Middle frontal gyrus (tissue), 1 donor: Measurements from ENCODE around the gene GNRH2.
"Not testable (repeated sequence)": the region's sequence is repeated elsewhere in the genome, so short reads cannot be mapped to it uniquely, and the experiment has no call there.

Experiments
- DNase-seq: peaks from one replicate; pipeline ENCODE4 v3.0.0-alpha.2; 2015; ENCODE audit warnings: low spot score; ENCODE audit errors: extremely low spot score

Gene GNRH2

GRCh38 chr20:3072530-3073250, 29.3 kb downstream of the GNRH2 start:
- no peak for DNase-seq

DNA sequence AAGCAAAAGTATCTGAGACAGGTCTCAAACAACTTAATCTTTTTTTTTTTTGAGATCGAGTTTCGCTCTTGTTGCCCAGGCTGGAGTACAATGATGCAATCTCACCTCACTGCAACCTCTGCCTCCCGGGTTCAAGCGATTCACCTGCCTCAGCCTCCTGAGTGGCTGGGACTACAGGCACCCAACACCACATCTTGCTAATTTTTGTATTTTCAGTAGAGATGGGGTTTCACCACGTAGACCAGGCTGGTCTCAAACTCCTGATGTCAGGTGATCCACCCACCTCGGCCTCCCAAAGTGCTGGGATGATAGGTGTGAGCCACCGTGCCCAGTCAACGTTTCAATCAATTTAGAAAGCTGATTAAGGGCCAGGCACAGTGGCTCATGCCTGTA, 29.8 kb downstream of the GNRH2 start:
- DNase-seq, result not testable (repeated sequence)

- DNase-seq, result no peak
Measured at GRCh38 chr20:3074812-3075211, 31.4 kb downstream of the GNRH2 start.

GRCh38 chr20:3075315-3075714, 31.9 kb downstream of the GNRH2 start:
- DNase-seq, result not testable (repeated sequence)

GRCh38 chr20:3077618-3078134, 34.3 kb downstream of the GNRH2 start:
- DNase-seq, result no peak

DNA sequence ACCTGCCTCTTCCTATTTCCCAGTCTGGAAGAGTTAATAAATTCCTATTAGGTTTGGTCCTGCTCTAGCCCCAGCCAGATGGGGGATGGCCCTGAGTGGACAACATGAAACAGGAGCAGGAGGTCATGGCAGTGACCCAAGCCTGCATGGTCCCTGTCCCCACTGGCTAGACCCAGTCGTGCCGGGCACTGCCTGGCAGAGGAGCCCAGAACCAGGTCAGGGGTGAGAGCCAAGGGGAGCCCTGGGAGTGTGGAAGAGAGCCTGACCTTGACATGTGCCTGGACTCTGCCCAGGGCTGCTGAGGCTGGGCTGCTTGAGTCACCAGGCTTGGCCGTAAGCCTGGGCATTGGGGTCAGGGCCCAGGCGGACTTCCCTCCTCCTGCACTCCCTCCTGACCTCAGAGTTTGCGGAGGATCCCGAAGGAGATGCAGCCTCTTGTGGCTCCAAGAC, 37.5 kb downstream of the GNRH2 start:
- DNase-seq, result no peak

DNA sequence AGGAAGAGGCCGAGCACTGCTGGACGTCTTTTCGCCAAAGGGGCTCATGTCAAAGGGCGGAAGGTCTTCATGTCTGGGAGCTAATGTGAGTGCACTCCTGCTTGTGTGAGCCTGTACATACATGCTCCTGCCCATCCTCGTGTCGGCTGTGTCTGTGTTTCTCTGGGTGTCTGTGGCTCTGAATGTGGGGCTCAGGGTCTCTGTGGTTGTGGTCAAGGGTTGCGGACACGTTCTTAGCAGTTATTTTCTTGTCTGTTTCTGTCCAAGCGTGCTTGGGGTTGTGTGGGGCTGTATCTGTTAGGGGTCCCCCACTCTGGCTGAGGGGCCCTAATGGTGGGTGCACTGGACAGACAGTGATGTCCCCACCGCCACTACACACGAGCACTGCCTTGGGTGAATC, 38.2 kb downstream of the GNRH2 start:
- DNase-seq, result no peak

- DNase-seq, result no peak
Measured at GRCh38 chr20:3082306-3082951, 39.0 kb downstream of the GNRH2 start.

- no peak for DNase-seq
Measured at GRCh38 chr20:3082955-3083952, 39.8 kb downstream of the GNRH2 start.

DNA sequence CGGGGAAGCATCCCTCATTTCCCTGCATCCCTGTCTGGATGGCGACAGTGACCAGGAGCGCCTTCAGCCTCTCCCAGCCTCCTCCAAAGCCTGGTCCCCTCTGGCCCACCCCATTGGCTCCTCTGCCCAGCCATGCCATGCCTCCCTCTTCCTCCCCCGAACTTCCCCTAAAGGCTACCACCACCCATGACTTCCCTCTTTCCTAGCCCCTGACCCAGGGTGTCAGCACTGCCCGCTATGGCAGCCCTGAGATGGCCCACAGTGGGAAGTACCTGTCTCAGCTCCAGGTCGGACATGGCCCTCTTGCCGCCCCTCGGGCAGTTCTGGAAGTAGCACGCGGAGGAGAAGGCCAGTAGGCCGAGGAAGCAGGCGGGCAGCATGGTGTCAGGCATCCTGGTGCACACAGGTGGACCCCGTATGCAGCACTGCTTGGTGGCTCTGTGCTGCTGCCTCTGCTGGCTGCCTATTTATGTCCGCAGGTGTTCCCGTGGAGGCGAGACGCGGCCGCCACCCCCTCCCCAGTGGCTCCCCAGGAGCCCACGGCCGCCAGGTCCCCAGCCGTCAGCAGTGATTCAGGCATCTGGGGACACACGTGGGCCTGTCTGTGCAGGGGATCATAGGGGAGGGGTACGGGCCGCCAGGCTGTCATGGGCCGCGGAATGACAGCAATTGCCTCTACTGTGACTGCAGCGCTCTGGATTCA, 41.0 kb downstream of the GNRH2 start, which contains the start of gene AVP:
Gene AVP (minus strand): TSS at position 442 of the 703 bp plus-strand sequence. CDS start 50 bp downstream, at position 392.
- DNase-seq, result no peak

GRCh38 chr20:3084986-3085360, 41.6 kb downstream of the GNRH2 start:
- DNase-seq, result no peak

DNA sequence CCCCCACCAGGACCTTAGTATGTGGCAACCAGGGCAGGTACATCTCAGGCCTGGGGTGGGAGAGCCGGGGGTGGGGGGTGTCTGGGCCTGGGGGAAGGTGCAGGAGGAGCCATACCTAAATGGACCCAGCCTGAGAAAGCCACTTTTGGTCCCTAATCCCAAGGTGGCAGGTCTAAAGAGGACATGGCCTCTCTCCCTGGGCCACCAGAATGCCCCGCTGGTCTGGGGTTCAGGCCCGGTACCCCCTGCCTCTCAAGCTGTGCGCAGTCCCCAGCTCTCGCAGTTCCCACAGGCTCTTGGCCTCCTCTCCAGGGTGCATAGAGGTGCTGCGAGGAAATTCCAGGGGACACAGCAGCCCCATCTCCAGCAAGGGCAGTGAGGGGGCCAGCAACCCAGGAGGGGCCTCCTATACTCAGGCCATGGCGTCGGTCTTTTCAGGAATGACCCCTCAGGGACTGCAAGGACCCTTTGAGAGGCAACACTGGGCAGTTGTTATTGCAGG, 42.2 kb downstream of the GNRH2 start:
- no peak for DNase-seq

GRCh38 chr20:3088031-3088430, 44.6 kb downstream of the GNRH2 start:
- DNase-seq, result no peak

GRCh38 chr20:3090565-3090964, 47.1 kb downstream of the GNRH2 start:
- no peak for DNase-seq

GRCh38 chr20:3092611-3093379, 49.4 kb downstream of the GNRH2 start:
- DNase-seq, result no peak

DNA sequence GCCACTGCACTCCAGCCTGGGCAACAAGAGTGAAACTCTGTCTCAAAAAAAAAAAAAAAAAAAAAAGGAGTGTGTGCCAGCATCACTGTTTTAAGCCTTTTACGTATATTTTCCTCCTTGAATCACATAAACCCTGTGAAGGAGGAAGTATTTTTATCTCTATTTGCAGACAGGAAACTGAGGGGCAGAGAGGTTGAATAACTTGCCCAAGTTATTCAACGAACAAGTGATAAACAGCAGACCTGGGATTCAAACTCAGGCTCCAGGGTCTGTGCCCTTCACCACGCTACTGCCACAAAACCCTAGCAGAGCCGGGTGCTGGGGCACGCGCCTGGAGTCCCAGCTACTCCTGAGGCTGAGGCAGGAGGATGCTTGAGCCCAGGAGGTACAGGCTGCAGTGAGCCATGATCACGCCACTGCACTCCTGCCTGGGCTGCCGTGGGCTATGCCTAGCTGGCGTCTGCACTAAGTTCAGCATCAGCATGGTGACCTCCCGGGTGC, 50.5 kb downstream of the GNRH2 start:
- no peak for DNase-seq

- DNase-seq, result no peak
Measured at GRCh38 chr20:3094848-3095629, 51.6 kb downstream of the GNRH2 start.
